Tibial nerve (tissue), 4 donors: ENCODE data around the gene TMEM213. TPM values are rescaled to one million over a fixed set of nuclear protein-coding genes. Genes with fewer than 3 reads are reported as not detected.

ENCODE experiments used
- DNase-seq, 2 donors: peaks; one replicate each; pipeline ENCODE4 v3.0.0-alpha.2; 2019; ENCODE audit warnings: low spot score in 2 of 2
- H3K27ac ChIP-seq, 4 donors: fragments of 200-600 bp; sonication (generic) in 3 of 4; one replicate each; pipeline ENCODE4 v1.5.1; 2017 to 2019; ENCODE audit warnings: mild to moderate bottlenecking in 1 of 4
- H3K27me3 ChIP-seq, 2 donors: fragments of 200-600 bp; sonication (generic) in 1 of 2; one replicate each; pipeline versions ENCODE4 v1.5.1 to v1.6.0; 2017 to 2019
- H3K36me3 ChIP-seq, 3 donors: fragments of 200-600 bp; sonication (generic); one replicate each; pipeline ENCODE4 v1.5.1; 2018 to 2019
- H3K4me1 ChIP-seq, 4 donors: fragments of 200-600 bp; sonication (generic) in 3 of 4; one replicate each; pipeline ENCODE4 v1.5.1; 2017 to 2019
- H3K4me3 ChIP-seq, 4 donors: fragments of 200-600 bp; sonication (generic) in 3 of 4; one replicate each; pipeline ENCODE4 v1.5.1; 2017 to 2019; ENCODE audit warnings: mild to moderate bottlenecking in 1 of 4, moderate library complexity in 1 of 4
- H3K9me3 ChIP-seq, 4 donors: fragments of 200-600 bp; sonication (generic) in 3 of 4; one replicate each; pipeline ENCODE4 v1.5.1; 2017 to 2019
- EP300 ChIP-seq, 2 donors: sonication (generic); formaldehyde crosslinking; IDR thresholded peaks; one replicate each; pipeline ENCODE4 v1.6.1; 2017; ENCODE audit warnings: antibody characterized with exemption in 2 of 2, mild to moderate bottlenecking in 1 of 2
- POLR2A ChIP-seq, 2 donors: fragments of 450-650 bp; IDR thresholded peaks; one replicate each; pipeline ENCODE4 v1.6.1; 2017; ENCODE audit warnings: antibody characterized with exemption in 2 of 2, mild to moderate bottlenecking in 2 of 2, moderate library complexity in 2 of 2
- WGBS, 2 donors: methylation state at CpG; one replicate each; pipeline ENCODE4 v1.1.5; 2018; 5-methylcytosine and 5-hydroxymethylcytosine counted together
- total RNA-seq, 4 donors: library from RNA; depleted of rRNA; stranded (reverse); fragments of >200 nt; gene quantifications; one replicate each; pipeline ENCODE4 v1.1.0, GENCODE V29; 2016
- TF ChIP-seq, protein P1 (sequence below), 5 experiments: fragments of 200-600 bp in 3 of 5; fragments of 450-650 bp in 2 of 5; sonication (generic) in 3 of 5; IDR thresholded peaks; one replicate each; pipeline ENCODE4 v1.5.1; 2016 to 2019; ENCODE audit warnings: antibody characterized with exemption in 5 of 5, mild to moderate bottlenecking in 3 of 5, moderate library complexity in 2 of 5

The TMEM213 gene
- total RNA-seq, 4 donors from 2014 or later = not detected

- Histone ChIP-seq H3K4me3 (no peak overlapping the region), H3K27me3 (no peaks in the 10 kb centered on the region), H3K27ac (no peak overlapping the region), H3K36me3 (peaks cover 0 to 30% (median 0%) of the 10 kb centered on the region in 3 donors), H3K4me1 (no peaks in the 10 kb centered on the region), H3K9me3 (no peaks in the 10 kb centered on the region)
- TF ChIP-seq EP300 (IDR thresholded peaks at IDR 0.05) = no peak
- TF ChIP-seq POLR2A (IDR thresholded peaks at IDR 0.05) = no peak
- TF ChIP-seq, protein P1, sequence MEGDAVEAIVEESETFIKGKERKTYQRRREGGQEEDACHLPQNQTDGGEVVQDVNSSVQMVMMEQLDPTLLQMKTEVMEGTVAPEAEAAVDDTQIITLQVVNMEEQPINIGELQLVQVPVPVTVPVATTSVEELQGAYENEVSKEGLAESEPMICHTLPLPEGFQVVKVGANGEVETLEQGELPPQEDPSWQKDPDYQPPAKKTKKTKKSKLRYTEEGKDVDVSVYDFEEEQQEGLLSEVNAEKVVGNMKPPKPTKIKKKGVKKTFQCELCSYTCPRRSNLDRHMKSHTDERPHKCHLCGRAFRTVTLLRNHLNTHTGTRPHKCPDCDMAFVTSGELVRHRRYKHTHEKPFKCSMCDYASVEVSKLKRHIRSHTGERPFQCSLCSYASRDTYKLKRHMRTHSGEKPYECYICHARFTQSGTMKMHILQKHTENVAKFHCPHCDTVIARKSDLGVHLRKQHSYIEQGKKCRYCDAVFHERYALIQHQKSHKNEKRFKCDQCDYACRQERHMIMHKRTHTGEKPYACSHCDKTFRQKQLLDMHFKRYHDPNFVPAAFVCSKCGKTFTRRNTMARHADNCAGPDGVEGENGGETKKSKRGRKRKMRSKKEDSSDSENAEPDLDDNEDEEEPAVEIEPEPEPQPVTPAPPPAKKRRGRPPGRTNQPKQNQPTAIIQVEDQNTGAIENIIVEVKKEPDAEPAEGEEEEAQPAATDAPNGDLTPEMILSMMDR (IDR thresholded peaks at IDR 0.05) = no peak
- no peak for DNase-seq
- 57 to 60% methylated on average over 5 of the region's 5 CpGs for WGBS, 2 donors
Measured at GRCh38 chr7:138873220-138873892, 75.6 kb downstream of the TMEM213 start.

DNA sequence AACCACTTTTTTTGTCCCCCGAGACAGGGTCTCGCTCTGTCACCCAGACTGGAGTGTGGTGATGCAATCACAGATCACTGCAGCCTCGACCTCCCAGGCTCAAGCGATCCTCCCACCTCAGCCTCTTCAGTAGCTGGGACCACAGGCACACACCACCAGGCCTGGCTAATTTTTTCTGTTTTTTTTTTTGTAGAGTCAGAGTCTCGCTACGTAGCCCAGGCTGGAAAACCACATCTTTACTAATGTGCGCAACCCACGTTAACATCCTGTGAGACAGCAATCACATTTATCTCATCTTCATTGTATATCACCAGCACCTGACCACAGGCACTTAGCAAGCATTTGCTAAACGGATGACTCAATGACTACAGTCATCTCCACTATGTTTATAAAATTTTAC, 78.0 kb downstream of the TMEM213 start:
- H3K4me3 ChIP-seq = no peak overlapping the region
- 88 to 91% methylated on average over 9 of the region's 9 CpGs for WGBS, 2 donors

DNA sequence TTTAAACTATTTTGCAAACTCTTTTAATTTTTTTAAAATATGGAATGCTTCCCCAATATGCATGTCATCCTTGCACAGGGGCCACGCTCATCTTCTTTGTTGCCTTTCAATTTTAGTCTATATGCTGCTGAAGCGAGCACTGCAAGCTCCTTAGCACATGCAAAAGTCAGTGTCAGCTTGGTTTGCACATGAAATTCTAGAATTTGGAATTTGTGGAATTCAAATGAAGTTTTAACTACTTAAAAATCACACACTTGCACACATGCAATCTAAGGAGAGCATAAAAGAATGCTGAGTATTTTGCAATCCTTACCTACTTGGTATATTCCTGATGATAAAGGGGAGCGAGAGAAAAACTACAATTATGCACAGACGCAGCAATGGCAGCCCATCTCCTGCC, 78.5 kb downstream of the TMEM213 start:
- Histone ChIP-seq H3K9me3 (no peaks in the 10 kb centered on the region), H3K36me3 (peaks cover 0 to under 1% (median 0%) of the 10 kb centered on the region in 3 donors)

More for the DNA sequence above, 78.0 kb downstream of the TMEM213 start:
- TF ChIP-seq, protein P1 (IDR thresholded peaks at IDR 0.05) = no peak
- TF ChIP-seq EP300 (IDR thresholded peaks at IDR 0.05) (no peak), POLR2A (IDR thresholded peaks at IDR 0.05) (no peak)
- Histone ChIP-seq H3K9me3 (no peaks in the 10 kb centered on the region), H3K4me1 (peaks cover 0 to under 1% (median 0%) of the 10 kb centered on the region in 4 donors), H3K36me3 (peaks cover 0 to 5% (median 0%) of the 10 kb centered on the region in 3 donors), H3K27me3 (no peaks in the 10 kb centered on the region), H3K27ac (no peak overlapping the region)
- no peak for DNase-seq

GRCh38 chr7:138878051-138878450, 80.3 kb downstream of the TMEM213 start:
- no peaks in the 10 kb centered on the region for H3K27me3 ChIP-seq
- no peak for DNase-seq
- 91 to 93% methylated on average over 7 of the region's 7 CpGs for WGBS, 2 donors

More for the DNA sequence above, 78.5 kb downstream of the TMEM213 start:
- Histone ChIP-seq H3K4me3 (no peak overlapping the region), H3K4me1 (peaks cover 0 to 6% (median 0%) of the 10 kb centered on the region in 4 donors), H3K27me3 (no peaks in the 10 kb centered on the region), H3K27ac (no peak overlapping the region)
- TF ChIP-seq, protein P1 (IDR thresholded peaks at IDR 0.05) = no peak
- TF ChIP-seq POLR2A (IDR thresholded peaks at IDR 0.05) (no peak), EP300 (IDR thresholded peaks at IDR 0.05) (no peak)
- DNase-seq = no peak
- 88 to 96% methylated on average over 4 of the region's 4 CpGs for WGBS, 2 donors

GRCh38 chr7:138878856-138879255, 81.1 kb downstream of the TMEM213 start:
- H3K36me3 ChIP-seq = no peaks in the 10 kb centered on the region
- TF ChIP-seq EP300 (IDR thresholded peaks at IDR 0.05) = no peak
- no peak for TF ChIP-seq POLR2A (IDR thresholded peaks at IDR 0.05)
- TF ChIP-seq, protein P1 (IDR thresholded peaks at IDR 0.05) = no peak
- H3K9me3 ChIP-seq = no peaks in the 10 kb centered on the region
- H3K27me3 ChIP-seq = no peaks in the 10 kb centered on the region
- H3K4me1 ChIP-seq = peaks cover 0 to 8% (median 0%) of the 10 kb centered on the region in 4 donors
- no peak for DNase-seq
- no peak overlapping the region for H3K4me3 ChIP-seq
- H3K27ac ChIP-seq = no peak overlapping the region

More at GRCh38 chr7:138878051-138878450, 80.3 kb downstream of the TMEM213 start:
- no peak overlapping the region for H3K27ac ChIP-seq
- TF ChIP-seq, protein P1 (IDR thresholded peaks at IDR 0.05) = no peak
- TF ChIP-seq EP300 (IDR thresholded peaks at IDR 0.05) (no peak), POLR2A (IDR thresholded peaks at IDR 0.05) (no peak)
- H3K4me3 ChIP-seq = no peak overlapping the region
- H3K9me3 ChIP-seq = no peaks in the 10 kb centered on the region
- no peaks in the 10 kb centered on the region for H3K36me3 ChIP-seq
- peaks cover 0 to 8% (median 0%) of the 10 kb centered on the region in 4 donors for H3K4me1 ChIP-seq
